GM21576 (cell line): ENCODE data around the gene HDAC4.

Experiments used
- ATAC-seq: cut with Tn5 transposase; IDR thresholded peaks from one replicate; pipeline ENCODE4 v1.9.1; 2021; ENCODE audit warnings: mild to moderate bottlenecking, moderate library complexity; ENCODE audit not compliant: unreplicated experiment

Gene HDAC4

GRCh38 chr2:239211396-239212094 lies 189.3 kb downstream of the HDAC4 start:
- no peak for ATAC-seq

- no peak for ATAC-seq
Measured at GRCh38 chr2:239209783-239210182, 191.0 kb downstream of the HDAC4 start.

GRCh38 chr2:239208465-239209180 lies 192.2 kb downstream of the HDAC4 start:
- ATAC-seq, result no peak

- ATAC-seq, result no peak
Measured at GRCh38 chr2:239206851-239207250, 194.0 kb downstream of the HDAC4 start.

- no peak for ATAC-seq
Measured at GRCh38 chr2:239206042-239206441, 194.8 kb downstream of the HDAC4 start.

- no peak for ATAC-seq
Measured at GRCh38 chr2:239204876-239205468, 195.8 kb downstream of the HDAC4 start.

- ATAC-seq, result no peak
Measured at GRCh38 chr2:239204136-239204875, 196.5 kb downstream of the HDAC4 start.

- ATAC-seq, result no peak
Measured at GRCh38 chr2:239203443-239204135, 197.2 kb downstream of the HDAC4 start.

- ATAC-seq, result no peak
Measured at GRCh38 chr2:239202836-239203235, 198.0 kb downstream of the HDAC4 start.

GRCh38 chr2:239202343-239202742 lies 198.5 kb downstream of the HDAC4 start:
- no peak for ATAC-seq

- ATAC-seq, result no peak
Measured at GRCh38 chr2:239201884-239202283, 198.9 kb downstream of the HDAC4 start.

GRCh38 chr2:239201531-239201876 lies 199.3 kb downstream of the HDAC4 start:
- ATAC-seq, result no peak

- no peak for ATAC-seq
Measured at GRCh38 chr2:239200646-239201530, 199.9 kb downstream of the HDAC4 start.

- no peak for ATAC-seq
Measured at GRCh38 chr2:239199041-239199768, 201.6 kb downstream of the HDAC4 start.

GRCh38 chr2:239198221-239198620 lies 202.6 kb downstream of the HDAC4 start:
- ATAC-seq, result no peak

GRCh38 chr2:239197146-239197545 lies 203.7 kb downstream of the HDAC4 start:
- no peak for ATAC-seq

- ATAC-seq, result no peak
Measured at GRCh38 chr2:239196474-239197021, 204.3 kb downstream of the HDAC4 start.

- ATAC-seq, result no peak
Measured at GRCh38 chr2:239195992-239196391, 204.8 kb downstream of the HDAC4 start.

GRCh38 chr2:239195318-239195871 lies 205.4 kb downstream of the HDAC4 start:
- no peak for ATAC-seq
